GM12874 (cell line): ENCODE measurements around the gene ZP1.

Source experiments
- TF ChIP-seq, protein P1 (sequence below): IDR thresholded peaks from 2 replicates; pipeline ENCODE4 v1.5.1; 2011; ENCODE audit warnings: low read depth, mild to moderate bottlenecking, control low read depth, low read length, moderate library complexity; ENCODE audit not compliant: insufficient read depth

The ZP1 gene

GRCh38 chr11:60895687-60896086 is 28.3 kb downstream of the ZP1 start:
- TF ChIP-seq, protein P1, sequence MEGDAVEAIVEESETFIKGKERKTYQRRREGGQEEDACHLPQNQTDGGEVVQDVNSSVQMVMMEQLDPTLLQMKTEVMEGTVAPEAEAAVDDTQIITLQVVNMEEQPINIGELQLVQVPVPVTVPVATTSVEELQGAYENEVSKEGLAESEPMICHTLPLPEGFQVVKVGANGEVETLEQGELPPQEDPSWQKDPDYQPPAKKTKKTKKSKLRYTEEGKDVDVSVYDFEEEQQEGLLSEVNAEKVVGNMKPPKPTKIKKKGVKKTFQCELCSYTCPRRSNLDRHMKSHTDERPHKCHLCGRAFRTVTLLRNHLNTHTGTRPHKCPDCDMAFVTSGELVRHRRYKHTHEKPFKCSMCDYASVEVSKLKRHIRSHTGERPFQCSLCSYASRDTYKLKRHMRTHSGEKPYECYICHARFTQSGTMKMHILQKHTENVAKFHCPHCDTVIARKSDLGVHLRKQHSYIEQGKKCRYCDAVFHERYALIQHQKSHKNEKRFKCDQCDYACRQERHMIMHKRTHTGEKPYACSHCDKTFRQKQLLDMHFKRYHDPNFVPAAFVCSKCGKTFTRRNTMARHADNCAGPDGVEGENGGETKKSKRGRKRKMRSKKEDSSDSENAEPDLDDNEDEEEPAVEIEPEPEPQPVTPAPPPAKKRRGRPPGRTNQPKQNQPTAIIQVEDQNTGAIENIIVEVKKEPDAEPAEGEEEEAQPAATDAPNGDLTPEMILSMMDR: no peak

- TF ChIP-seq, protein P1: no peak
Measured at GRCh38 chr11:60897496-60897895, 30.2 kb downstream of the ZP1 start.

DNA sequence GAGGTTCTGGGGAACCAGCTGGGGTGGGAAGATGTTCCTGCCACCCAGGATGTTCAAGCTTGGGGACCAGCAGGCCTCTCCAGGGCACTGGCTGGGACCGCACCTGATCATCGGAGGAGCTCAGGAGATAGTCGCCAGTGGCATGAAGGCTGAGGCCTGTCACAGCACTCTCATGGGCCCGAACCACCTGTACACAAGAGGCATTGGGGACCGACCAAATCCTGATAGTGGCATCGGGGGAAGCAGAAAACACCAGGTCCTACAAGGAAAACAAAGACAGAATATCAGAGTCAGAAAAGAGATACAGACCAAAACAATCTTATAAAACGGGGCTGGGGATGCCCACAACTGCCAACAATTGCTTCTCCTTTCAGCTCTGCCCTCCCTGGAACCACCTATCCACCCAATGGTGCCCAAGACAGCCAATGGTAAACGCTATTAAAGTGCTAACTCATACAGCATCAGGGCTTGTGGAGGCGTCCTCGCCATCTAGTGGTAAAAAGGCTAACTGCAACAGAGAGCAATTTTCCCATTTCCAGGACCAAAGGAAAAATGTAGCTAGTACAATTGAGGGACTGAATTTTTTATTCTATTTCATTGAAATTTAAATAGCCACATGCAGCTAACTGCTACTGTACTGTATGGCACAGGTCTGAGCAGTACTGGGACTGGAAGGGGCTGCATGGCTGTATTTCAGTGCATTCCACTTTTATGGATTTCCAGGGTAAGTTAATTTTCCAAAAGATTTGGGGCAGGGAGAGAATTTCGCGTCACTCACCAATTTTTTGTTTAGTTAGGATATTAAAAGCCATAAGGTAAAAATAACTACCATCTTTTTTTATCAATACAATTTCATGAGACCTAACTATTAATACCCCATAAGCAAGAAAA is 31.9 kb downstream of the ZP1 start:
- TF ChIP-seq, protein P1: peak; percentile 89

- TF ChIP-seq, protein P1: no peak
Measured at GRCh38 chr11:60899977-60900376, 32.6 kb downstream of the ZP1 start.

DNA sequence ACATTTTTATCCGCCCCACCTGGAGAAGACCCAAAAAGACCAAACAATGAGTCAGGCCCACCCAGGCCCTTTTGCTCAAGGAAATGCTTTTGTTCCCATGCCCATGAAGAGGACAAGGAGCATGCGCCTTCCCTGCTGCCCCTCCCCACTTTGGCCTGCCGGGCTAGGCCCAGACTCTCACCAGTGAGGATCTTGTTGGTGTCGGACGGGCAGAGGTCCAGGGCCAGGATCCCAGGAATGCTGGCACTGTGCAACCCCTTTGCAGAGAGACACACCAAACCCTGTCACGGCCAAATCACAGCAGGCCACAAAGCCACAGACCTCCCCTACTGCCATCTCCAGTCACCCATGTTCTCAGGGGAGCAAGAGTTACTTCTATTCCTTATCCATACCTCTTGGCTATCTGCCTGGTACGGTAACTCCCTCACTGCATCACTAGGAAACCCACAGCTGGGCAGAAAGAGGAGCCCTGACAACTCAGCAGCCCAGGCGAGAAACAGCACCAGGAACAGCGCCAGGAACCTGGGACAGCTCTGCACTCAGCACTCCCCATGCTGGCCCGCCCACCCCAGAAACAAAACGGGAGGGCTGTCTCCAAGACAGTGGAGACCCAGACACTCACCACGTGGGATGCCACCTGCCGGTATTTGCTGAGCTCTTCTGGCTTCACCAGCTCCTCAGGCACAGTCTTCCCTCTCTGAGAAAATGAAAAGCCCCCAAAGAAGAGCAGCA is 33.5 kb downstream of the ZP1 start:
- TF ChIP-seq, protein P1: no peak

GRCh38 chr11:60902625-60903024 is 35.3 kb downstream of the ZP1 start:
- TF ChIP-seq, protein P1: no peak

- TF ChIP-seq, protein P1: no peak
Measured at GRCh38 chr11:60905047-60905446, 37.7 kb downstream of the ZP1 start.
